Measurements from ENCODE around the gene ITPR2.

ITPR2 gene

GRCh38 chr12:26754148-26754547, 78.8 kb downstream of the ITPR2 start:
- CTCF ChIA-PET = no interaction called here
- POLR2A ChIA-PET = no interaction called here
- no peak for DNase-seq (ENCODE audit: extremely low spot score)
- TF ChIP-seq NFRKB (IDR thresholded peaks at IDR 0.05) (no peak), SP1 (IDR thresholded peaks at IDR 0.05) (no peak), FOXA1 (IDR thresholded peaks at IDR 0.05) (no peak), FOXM1 (IDR thresholded peaks at IDR 0.05; ENCODE audit: borderline replicate concordance) (no peak), ARNT (IDR thresholded peaks at IDR 0.05) (no peak), HDGF (IDR thresholded peaks at IDR 0.05; ENCODE audit: borderline replicate concordance) (no peak), ZNF384 (IDR thresholded peaks at IDR 0.05) (no peak), PKNOX1 (IDR thresholded peaks at IDR 0.05) (no peak), TARDBP (IDR thresholded peaks at IDR 0.05) (no peak), FOXK2 (IDR thresholded peaks at IDR 0.05) (no peak), LEF1 (IDR thresholded peaks at IDR 0.05; ENCODE audit: borderline replicate concordance) (no peak), ELF4 (IDR thresholded peaks at IDR 0.05) (no peak)

GRCh38 chr12:26751179-26751578, 81.8 kb downstream of the ITPR2 start:
- DNase-seq (ENCODE audit: extremely low spot score) = no peak
- TF ChIP-seq BHLHE40 (IDR thresholded peaks at IDR 0.05; ENCODE audit: borderline replicate concordance) = no peak
- no peak for TF ChIP-seq CTBP1 (IDR thresholded peaks at IDR 0.05; ENCODE audit: borderline replicate concordance)
- TF ChIP-seq HDGF (IDR thresholded peaks at IDR 0.05; ENCODE audit: borderline replicate concordance) = no peak
- TF ChIP-seq SUZ12 (IDR thresholded peaks at IDR 0.05) = no peak
- no peak for TF ChIP-seq SP1 (IDR thresholded peaks at IDR 0.05)
- no peak for TF ChIP-seq TARDBP (IDR thresholded peaks at IDR 0.05)
- no peak for TF ChIP-seq ARNT (IDR thresholded peaks at IDR 0.05)
- CTCF ChIA-PET = no interaction called here
- POLR2A ChIA-PET = no interaction called here

- POLR2A ChIA-PET = no interaction called here
- CTCF ChIA-PET = no interaction called here
Observed at GRCh38 chr12:26750531-26751175, 82.3 kb downstream of the ITPR2 start.

GRCh38 chr12:26749781-26750180, 83.2 kb downstream of the ITPR2 start:
- ChIA-PET CTCF (no interaction called here), POLR2A (no interaction called here)
- no peak for DNase-seq (ENCODE audit: extremely low spot score)
- TF ChIP-seq ELF4 (IDR thresholded peaks at IDR 0.05) (no peak), CTBP1 (IDR thresholded peaks at IDR 0.05; ENCODE audit: borderline replicate concordance) (no peak), SUZ12 (IDR thresholded peaks at IDR 0.05) (no peak), TARDBP (IDR thresholded peaks at IDR 0.05) (no peak), NFRKB (IDR thresholded peaks at IDR 0.05) (no peak), PKNOX1 (IDR thresholded peaks at IDR 0.05) (no peak), FOXA1 (IDR thresholded peaks at IDR 0.05) (no peak), SP1 (IDR thresholded peaks at IDR 0.05) (no peak), BHLHE40 (IDR thresholded peaks at IDR 0.05; ENCODE audit: borderline replicate concordance) (no peak)

More at GRCh38 chr12:26750531-26751175, 82.3 kb downstream of the ITPR2 start:
- no peak for DNase-seq (ENCODE audit: extremely low spot score)
- TF ChIP-seq ZNF384 (IDR thresholded peaks at IDR 0.05) (no peak), SUZ12 (IDR thresholded peaks at IDR 0.05) (no peak), SP1 (IDR thresholded peaks at IDR 0.05) (no peak), CTBP1 (IDR thresholded peaks at IDR 0.05; ENCODE audit: borderline replicate concordance) (no peak), FOXA1 (IDR thresholded peaks at IDR 0.05) (no peak), HDGF (IDR thresholded peaks at IDR 0.05; ENCODE audit: borderline replicate concordance) (no peak), LEF1 (IDR thresholded peaks at IDR 0.05; ENCODE audit: borderline replicate concordance) (no peak), FOXK2 (IDR thresholded peaks at IDR 0.05) (no peak)

GRCh38 chr12:26748741-26749431, 84.1 kb downstream of the ITPR2 start:
- TF ChIP-seq ELF4 (IDR thresholded peaks at IDR 0.05) (no peak), ARNT (IDR thresholded peaks at IDR 0.05) (no peak), PKNOX1 (IDR thresholded peaks at IDR 0.05) (no peak)
- no peak for DNase-seq (ENCODE audit: extremely low spot score)
- CTCF ChIA-PET = no interaction called here
- POLR2A ChIA-PET = no interaction called here

GRCh38 chr12:26748412-26748740, 84.6 kb downstream of the ITPR2 start:
- no peak for TF ChIP-seq ZNF384 (IDR thresholded peaks at IDR 0.05)
- no peak for DNase-seq (ENCODE audit: extremely low spot score)
- POLR2A ChIA-PET = no interaction called here
- CTCF ChIA-PET = no interaction called here

- TF ChIP-seq FOXK2 (IDR thresholded peaks at IDR 0.05) = no peak
- no peak for TF ChIP-seq LEF1 (IDR thresholded peaks at IDR 0.05; ENCODE audit: borderline replicate concordance)
- TF ChIP-seq FOXA1 (IDR thresholded peaks at IDR 0.05) = no peak
- TF ChIP-seq FOXM1 (IDR thresholded peaks at IDR 0.05; ENCODE audit: borderline replicate concordance) = no peak
- no peak for TF ChIP-seq L3MBTL2 (conservative IDR thresholded peaks at IDR 0.05)
- TF ChIP-seq PKNOX1 (IDR thresholded peaks at IDR 0.05) = no peak
- no peak for TF ChIP-seq BHLHE40 (IDR thresholded peaks at IDR 0.05; ENCODE audit: borderline replicate concordance)
- TF ChIP-seq TARDBP (IDR thresholded peaks at IDR 0.05) = no peak
- no peak for TF ChIP-seq HDGF (IDR thresholded peaks at IDR 0.05; ENCODE audit: borderline replicate concordance)
- no peak for TF ChIP-seq ARNT (IDR thresholded peaks at IDR 0.05)
- TF ChIP-seq NFRKB (IDR thresholded peaks at IDR 0.05) = no peak
- no peak for TF ChIP-seq SP1 (IDR thresholded peaks at IDR 0.05)
- no peak for TF ChIP-seq ZNF384 (IDR thresholded peaks at IDR 0.05)
- TF ChIP-seq ELF4 (IDR thresholded peaks at IDR 0.05) = no peak
- TF ChIP-seq CTBP1 (IDR thresholded peaks at IDR 0.05; ENCODE audit: borderline replicate concordance) = no peak
- no peak for TF ChIP-seq SUZ12 (IDR thresholded peaks at IDR 0.05)
- DNase-seq (ENCODE audit: extremely low spot score) = no peak
Observed at GRCh38 chr12:26746121-26746714, 86.8 kb downstream of the ITPR2 start.

More at GRCh38 chr12:26746121-26746714, 86.8 kb downstream of the ITPR2 start:
- ChIA-PET CTCF (interaction anchor here (0.6 to 0.7 kb wide), 2 partner anchors 179 to 485 kb away, joined by 4 to 6 read pairs; no protein-coding TSS in a partner anchor), POLR2A (no interaction called here)
